Lung (tissue), 12 donors: ENCODE data around the gene HK2. TPM values are rescaled to one million over a fixed set of nuclear protein-coding genes. Genes with fewer than 3 reads are reported as not detected.
"Not testable (repeated sequence)": the region's sequence is repeated elsewhere in the genome, so short reads cannot be mapped to it uniquely, and the experiment has no call there.

Experiments
- ATAC-seq: fragments of 200-7000 bp; cut with Tn5 transposase; one replicate; pipeline ENCODE4 v1.9.1; 2020; ENCODE audit warnings: moderate number of reproducible peaks; ENCODE audit not compliant: insufficient read depth, low FRiP score
- DNase-seq, 3 donors: peaks; one replicate each; pipeline ENCODE4 v3.0.0-alpha.2; 2013 to 2017
- H3K27ac ChIP-seq, 2 donors: one replicate each; pipeline ENCODE4 v1.5.1; 2013; ENCODE audit warnings: mild to moderate bottlenecking in 2 of 2, moderate library complexity in 2 of 2, control low read depth in 1 of 2, inconsistent platforms in 1 of 2, low read depth in 1 of 2, low read length in 1 of 2
- H3K27me3 ChIP-seq, 3 donors: one replicate each; pipeline ENCODE4 v1.5.1; 2013; ENCODE audit warnings: low read length in 2 of 3; ENCODE audit not compliant: control insufficient read depth in 3 of 3, insufficient read depth in 3 of 3
- H3K36me3 ChIP-seq, 4 donors: one replicate each; pipeline ENCODE4 v1.5.1; 2013; ENCODE audit warnings: low read length in 4 of 4, mild to moderate bottlenecking in 1 of 4, moderate library complexity in 1 of 4; ENCODE audit not compliant: control insufficient read depth in 4 of 4, insufficient read depth in 4 of 4
- H3K4me1 ChIP-seq, 5 donors: one replicate each; pipeline ENCODE4 v1.5.1; 2013; ENCODE audit warnings: low read length in 5 of 5, mild to moderate bottlenecking in 2 of 5, moderate library complexity in 1 of 5; ENCODE audit not compliant: control insufficient read depth in 5 of 5, insufficient read depth in 5 of 5
- H3K4me3 ChIP-seq: one replicate; pipeline ENCODE4 v1.5.1; 2013; ENCODE audit warnings: mild to moderate bottlenecking, control low read depth, moderate library complexity
- H3K9ac ChIP-seq, 2 donors: one replicate each; pipeline ENCODE4 v1.5.1; 2013; ENCODE audit warnings: low read length in 2 of 2, control low read depth in 1 of 2; ENCODE audit not compliant: insufficient read depth in 1 of 2
- H3K9me3 ChIP-seq, 4 donors: one replicate each; pipeline ENCODE4 v1.5.1; 2013; ENCODE audit warnings: low read length in 3 of 4, mild to moderate bottlenecking in 1 of 4, moderate library complexity in 1 of 4; ENCODE audit not compliant: control insufficient read depth in 4 of 4, insufficient read depth in 3 of 4
- CTCF ChIP-seq: IDR thresholded peaks from 2 replicates; pipeline ENCODE4 v1.5.1; 2012; ENCODE audit warnings: mild to moderate bottlenecking; ENCODE audit errors: control extremely low read depth, extremely low read depth
- WGBS, 2 donors: extraction: QIAGEN DNeasy Blood & Tissue Kit; methylation state at CpG; one replicate each; pipeline ENCODE4 v1.1.7; 2013; 5-methylcytosine and 5-hydroxymethylcytosine counted together
- polyA plus RNA-seq, 2 donors: library from polyadenylated mRNA; stranded (reverse); fragments of 200-250 nt; gene quantifications; one replicate each; pipeline ENCODE4 v1.2.1, GENCODE V29; 2013
- total RNA-seq, 2 donors: library from RNA; depleted of rRNA in 1 of 2; stranded (reverse); fragments of >200 nt in 1 of 2; gene quantifications; one replicate each; pipeline ENCODE4 v1.2.1, GENCODE V29; 2014 to 2021
- donor health status: control.
- donor health status: control.
- donor health status: Bipolar disorder and iron deficiency.
- donor health status: healthy.
- donor health status: DM: yes; HTN: yes; CAD: no.

HK2 gene
- total and polyA plus RNA-seq, 4 donors: 13.6 to 43.1 (median 20.8) TPM

GRCh38 chr2:74851191-74851566, 17.3 kb downstream of the HK2 start:
- ATAC-seq (no peak), DNase-seq (no peak)
- Histone ChIP-seq H3K9me3 (no peaks in the 10 kb centered on the region), H3K4me3 (no peak overlapping the region), H3K27ac (peak overlapping the region in 1 of 2 donors; percentile 26), H3K36me3 (peaks cover 0 to 8% (median 2%) of the 10 kb centered on the region in 4 donors), H3K27me3 (peaks cover 0 to 50% (median 4%) of the 10 kb centered on the region in 3 donors), H3K9ac (no peak overlapping the region), H3K4me1 (peaks cover 0 to 29% (median 10%) of the 10 kb centered on the region in 5 donors)
- TF ChIP-seq CTCF: no peak
- WGBS, 2 donors: 80 to 81% methylated on average over 8 of the region's 8 CpGs

- not testable (repeated sequence) for DNase-seq, H3K27ac ChIP-seq, ATAC-seq
These were observed 19.4 kb downstream of the HK2 start for GRCh38 chr2:74853360-74853759.

GRCh38 chr2:74854401-74854800, 20.5 kb downstream of the HK2 start:
- H3K36me3 ChIP-seq: peaks cover 0 to 8% (median 2%) of the 10 kb centered on the region in 4 donors
- no peak overlapping the region for H3K27ac ChIP-seq
- 94 to 97% methylated on average over 4 of the region's 4 CpGs for WGBS, 2 donors
- DNase-seq (no peak), ATAC-seq (no peak)
- peaks cover 0 to 28% (median 6%) of the 10 kb centered on the region in 5 donors for H3K4me1 ChIP-seq
- no peak for TF ChIP-seq CTCF
- H3K27me3 ChIP-seq: peaks cover 0 to 33% (median 0%) of the 10 kb centered on the region in 3 donors
- no peaks in the 10 kb centered on the region for H3K9me3 ChIP-seq
- no peak overlapping the region for H3K9ac ChIP-seq
- H3K4me3 ChIP-seq: no peak overlapping the region

More at GRCh38 chr2:74853360-74853759, 19.4 kb downstream of the HK2 start:
- WGBS, 2 donors: 90 to 92% methylated on average over 8 of the region's 8 CpGs
- not testable (repeated sequence) for H3K9ac ChIP-seq, H3K4me3 ChIP-seq, H3K36me3 ChIP-seq, H3K9me3 ChIP-seq
- Histone ChIP-seq H3K27me3 (peaks cover 0 to 33% (median 4%) of the 10 kb centered on the region in 3 donors), H3K4me1 (peaks cover 0 to 29% (median 10%) of the 10 kb centered on the region in 5 donors)

GRCh38 chr2:74855114-74855707, 21.3 kb downstream of the HK2 start:
- Histone ChIP-seq H3K27ac (peak overlapping the region in 1 of 2 donors; percentile 12), H3K4me1 (peaks cover 0 to 20% (median 6%) of the 10 kb centered on the region in 5 donors), H3K27me3 (peaks cover 0 to 39% (median 0%) of the 10 kb centered on the region in 3 donors)
- H3K36me3 ChIP-seq, H3K9me3 ChIP-seq, H3K9ac ChIP-seq, H3K4me3 ChIP-seq, ATAC-seq, DNase-seq: not testable (repeated sequence)
- 96% methylated on average over 16 of the region's 16 CpGs for WGBS, 2 donors
